GM19463 (cell line): ENCODE measurements around the gene RNF222.
"Not testable (repeated sequence)": the region's sequence is repeated elsewhere in the genome, so short reads cannot be mapped to it uniquely, and the experiment has no call there.

ENCODE experiments used
- ATAC-seq: cut with Tn5 transposase; IDR thresholded peaks from one replicate; pipeline ENCODE4 v1.9.1; 2021; ENCODE audit warnings: mild to moderate bottlenecking, moderate library complexity; ENCODE audit not compliant: unreplicated experiment

RNF222 gene

DNA sequence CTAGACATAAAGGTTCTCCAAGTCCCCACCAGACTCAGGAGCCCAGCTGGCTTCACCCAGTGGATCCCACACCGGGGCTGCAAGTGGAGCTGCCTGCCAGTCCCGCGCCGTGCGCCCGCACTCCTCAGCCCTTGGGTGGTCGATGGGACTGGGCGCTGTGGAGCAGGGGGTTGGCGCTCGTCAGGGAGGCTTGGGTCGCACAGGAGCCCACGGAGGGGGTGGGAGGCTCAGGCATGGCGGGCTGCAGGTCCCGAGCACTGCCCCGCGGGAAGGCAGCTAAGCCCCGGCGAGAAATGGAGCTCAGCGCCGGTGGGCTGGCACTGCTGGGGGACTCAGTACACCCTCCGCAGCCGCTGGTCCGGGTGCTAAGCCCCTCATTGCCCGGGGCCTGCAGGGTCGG lies 50.6 kb downstream of the RNF222 start:
- not testable (repeated sequence) for ATAC-seq

DNA sequence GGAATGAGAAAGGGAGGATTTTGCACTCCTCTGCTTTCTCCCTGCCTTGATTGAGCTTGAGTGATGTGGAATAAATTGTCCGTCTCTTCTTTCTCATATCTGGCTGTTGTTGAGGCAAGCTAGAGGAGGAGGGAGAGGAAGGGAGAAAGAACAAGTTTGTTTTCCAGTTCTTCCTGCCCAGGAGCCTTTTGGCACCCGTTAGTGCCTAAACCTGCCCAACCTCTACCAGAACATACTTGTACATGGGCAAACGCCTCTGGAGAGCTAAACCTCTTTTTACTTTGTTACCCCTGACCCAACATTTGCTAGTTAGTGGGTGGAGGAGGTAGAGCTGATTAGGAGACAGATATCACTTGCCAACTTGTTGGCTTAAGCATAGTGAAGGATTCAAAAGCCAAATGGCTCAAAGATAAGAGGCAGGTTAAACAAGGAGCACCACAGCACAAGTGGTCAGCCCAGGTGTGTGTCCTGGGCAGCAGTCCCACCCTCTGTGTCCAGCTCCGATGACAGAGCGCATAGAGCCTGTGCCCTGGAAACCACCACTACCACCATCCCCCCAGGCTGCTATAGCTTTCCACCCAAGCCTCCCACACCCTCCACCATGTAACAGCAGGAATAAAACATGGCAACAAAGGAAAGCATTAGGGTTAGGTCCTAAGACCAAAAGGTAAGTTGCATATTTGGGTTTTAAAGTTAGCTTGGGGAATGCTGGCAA lies 51.5 kb downstream of the RNF222 start:
- no peak for ATAC-seq

DNA sequence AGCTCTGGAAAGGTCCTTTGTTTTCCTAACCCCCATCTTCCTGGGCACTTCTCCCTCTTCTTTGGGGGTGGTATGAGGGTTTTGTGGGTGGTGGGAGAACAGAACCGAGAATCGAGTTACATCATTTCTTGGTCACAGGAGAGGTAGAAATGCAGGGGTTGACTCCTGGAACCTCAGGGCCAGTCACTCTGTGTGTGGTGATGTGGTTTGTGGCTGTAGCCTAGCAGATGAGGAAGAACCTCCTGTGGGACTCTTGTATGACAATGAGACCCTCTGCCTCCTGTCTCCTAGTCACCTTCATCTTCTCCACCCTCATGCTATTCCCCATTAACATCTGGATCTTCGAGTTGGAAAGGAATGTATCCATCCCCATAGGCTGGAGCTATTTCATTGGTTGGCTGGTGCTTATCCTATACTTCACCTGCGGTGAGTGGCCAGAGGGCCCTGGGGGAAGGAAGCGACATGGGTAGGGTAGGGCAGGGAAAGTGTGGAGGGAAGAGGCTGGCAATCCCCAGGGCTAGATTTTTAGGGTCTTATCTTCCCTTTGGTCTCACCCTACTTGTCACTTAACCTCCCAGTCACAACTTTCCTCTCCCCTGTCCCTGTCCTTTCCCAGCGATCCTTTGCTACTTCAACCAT lies 52.5 kb downstream of the RNF222 start:
- no peak for ATAC-seq

DNA sequence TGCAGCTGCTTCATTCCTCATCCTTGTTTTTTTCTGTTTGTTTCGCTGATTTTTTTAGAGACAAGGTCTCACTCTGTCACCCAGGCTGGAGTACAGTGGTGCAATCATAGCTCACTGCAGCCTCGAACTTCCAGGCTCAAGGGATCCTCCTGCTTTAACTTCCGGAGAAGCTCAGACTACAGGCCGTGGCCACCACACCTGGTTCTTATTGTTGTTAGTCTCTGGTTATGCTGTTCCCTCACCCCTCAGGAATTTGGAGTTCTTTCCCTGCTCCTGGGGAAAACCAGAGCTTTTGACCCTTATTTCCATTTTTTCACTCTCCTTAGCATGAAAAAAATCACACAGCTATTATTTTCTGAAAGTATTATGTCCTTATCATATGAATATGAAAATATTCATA lies 56.2 kb downstream of the RNF222 start:
- no peak for ATAC-seq
